GM19025 (cell line): ENCODE results near the gene CRY1.

ENCODE experiments used
- ATAC-seq: cut with Tn5 transposase; IDR thresholded peaks from one replicate; pipeline ENCODE4 v1.9.1; 2021; ENCODE audit warnings: mild to moderate bottlenecking, low read depth, moderate library complexity; ENCODE audit not compliant: unreplicated experiment

CRY1 gene

DNA sequence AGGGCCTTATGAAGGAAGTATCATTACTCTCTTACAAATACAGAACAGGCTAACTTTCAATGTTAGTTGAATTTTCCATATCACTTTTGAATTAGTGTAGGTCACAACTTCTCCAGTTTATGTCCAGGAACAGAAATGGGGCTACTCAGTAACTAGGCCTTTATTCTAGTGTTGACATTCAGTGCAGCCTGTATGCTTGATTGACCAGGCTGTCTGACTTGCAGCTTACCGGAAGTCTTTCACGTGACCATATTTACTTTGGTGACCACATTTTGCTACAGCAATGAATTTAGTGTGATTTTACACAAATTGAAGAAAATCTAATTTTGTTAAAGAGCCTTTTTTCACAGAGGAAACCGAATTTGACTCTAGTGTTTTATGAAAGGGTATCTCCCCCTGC is 118.8 kb downstream of the CRY1 start:
- no peak for ATAC-seq

GRCh38 chr12:106973545-106973944 is 119.8 kb downstream of the CRY1 start:
- ATAC-seq, result no peak

- no peak for ATAC-seq
Measured at GRCh38 chr12:106971065-106971464, 122.3 kb downstream of the CRY1 start.

- no peak for ATAC-seq
Measured at GRCh38 chr12:106964526-106964925, 128.8 kb downstream of the CRY1 start.

DNA sequence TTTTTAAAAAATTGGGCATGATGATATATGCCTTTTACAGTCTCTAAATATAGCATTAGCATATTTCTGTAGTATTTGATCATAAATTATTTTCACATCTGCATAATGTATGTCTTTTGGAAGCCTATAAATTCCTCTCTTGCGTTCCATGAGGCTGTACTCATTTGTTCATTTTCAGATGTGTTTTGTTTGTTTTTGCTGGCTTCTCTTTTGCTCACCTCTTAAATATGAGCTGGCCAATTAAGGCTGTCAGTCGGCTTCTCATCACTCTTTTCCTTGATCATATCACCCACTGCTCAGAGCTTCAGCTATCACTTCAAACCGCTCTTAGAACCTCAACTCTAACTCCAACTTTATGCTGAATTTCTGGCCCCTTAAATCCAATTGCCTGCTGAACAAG is 131.1 kb downstream of the CRY1 start:
- no peak for ATAC-seq

GRCh38 chr12:106960443-106960842 is 132.9 kb downstream of the CRY1 start:
- no peak for ATAC-seq

DNA sequence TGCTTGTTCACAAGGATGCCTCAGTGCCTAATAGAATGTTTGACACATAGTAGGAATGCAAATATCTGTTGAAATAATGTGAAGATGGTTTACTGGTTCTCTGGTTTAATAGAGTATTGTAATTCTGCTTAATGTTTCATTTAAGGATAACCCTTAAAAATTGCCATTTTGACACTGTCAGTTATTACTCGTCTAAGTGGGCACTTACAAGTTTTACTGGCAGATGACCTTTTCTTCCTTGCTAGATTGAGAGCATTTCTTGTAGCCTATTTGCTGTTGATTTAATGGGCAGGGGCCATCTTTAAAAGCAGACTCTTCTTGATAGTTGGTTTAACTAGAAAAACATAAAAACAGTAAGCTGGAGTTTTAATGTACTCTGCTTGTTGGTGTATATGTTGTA is 135.8 kb downstream of the CRY1 start:
- no peak for ATAC-seq

DNA sequence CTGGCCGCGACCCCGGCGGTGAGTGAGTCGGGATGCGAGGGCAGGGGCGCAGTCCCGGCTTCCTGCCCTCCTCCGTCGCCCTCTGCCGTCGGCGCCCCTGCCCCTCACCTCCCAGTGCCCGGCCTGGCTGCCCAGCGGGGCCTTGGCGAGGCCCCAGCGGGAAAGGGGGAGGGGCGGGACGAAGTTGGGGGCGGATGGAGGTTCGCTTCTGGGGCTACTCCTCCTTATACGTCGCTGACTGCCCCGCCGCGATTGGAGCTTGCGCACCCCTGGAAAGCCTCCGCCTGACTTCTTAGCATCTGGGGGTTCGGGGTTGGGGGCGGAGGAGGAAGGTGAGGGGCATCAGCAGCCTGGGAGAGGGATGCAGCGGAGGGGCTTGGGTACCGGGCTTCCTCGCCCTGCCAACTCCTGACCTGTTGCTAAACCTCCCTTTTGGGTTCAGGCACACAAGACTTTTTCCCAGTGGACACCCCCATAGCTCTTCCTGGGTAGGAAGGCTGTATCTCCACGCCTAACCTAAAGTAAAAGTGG is 137.2 kb downstream of the CRY1 start:
- peak; percentile 36 for ATAC-seq

DNA sequence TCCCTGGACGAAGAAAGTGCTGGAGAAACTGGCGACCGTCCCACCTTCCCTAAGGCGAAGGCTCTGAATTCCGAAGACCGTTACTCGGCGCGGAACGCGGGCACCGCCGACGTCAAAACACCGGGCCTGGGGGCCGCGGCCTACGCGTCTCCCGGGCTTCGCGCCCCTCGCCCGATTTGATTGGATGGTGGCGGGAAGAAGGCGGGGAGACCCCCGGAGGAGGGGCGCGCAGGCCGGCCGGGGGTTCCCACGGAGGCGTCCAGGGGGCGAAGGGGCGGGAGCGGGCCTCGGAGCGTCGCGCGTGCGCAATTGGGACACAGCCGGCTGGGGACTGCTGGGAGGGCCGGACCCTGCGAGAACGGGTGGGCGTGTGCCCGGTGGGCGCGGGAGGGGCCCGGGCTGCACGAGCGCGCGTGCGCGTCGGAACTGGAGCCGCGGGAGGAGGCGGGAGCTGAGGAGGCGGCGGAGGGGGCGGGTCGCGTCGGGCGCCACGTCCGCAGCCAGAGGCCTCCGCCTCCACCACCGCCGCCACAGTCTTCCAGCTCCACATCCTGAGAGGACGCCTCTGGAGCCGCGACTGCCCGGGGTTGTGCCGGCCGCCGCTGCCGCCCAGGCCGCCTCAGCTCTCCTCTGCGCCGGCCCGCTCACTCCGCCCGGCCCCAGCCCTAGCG is 137.8 kb downstream of the CRY1 start, which contains the start of gene TMEM263:
Gene TMEM263, plus strand, starts transcription at position 531 of the 671 bp plus-strand sequence. CDS start 11,210 bp downstream, outside the sequence.
- ATAC-seq, result peak; percentile 74

DNA sequence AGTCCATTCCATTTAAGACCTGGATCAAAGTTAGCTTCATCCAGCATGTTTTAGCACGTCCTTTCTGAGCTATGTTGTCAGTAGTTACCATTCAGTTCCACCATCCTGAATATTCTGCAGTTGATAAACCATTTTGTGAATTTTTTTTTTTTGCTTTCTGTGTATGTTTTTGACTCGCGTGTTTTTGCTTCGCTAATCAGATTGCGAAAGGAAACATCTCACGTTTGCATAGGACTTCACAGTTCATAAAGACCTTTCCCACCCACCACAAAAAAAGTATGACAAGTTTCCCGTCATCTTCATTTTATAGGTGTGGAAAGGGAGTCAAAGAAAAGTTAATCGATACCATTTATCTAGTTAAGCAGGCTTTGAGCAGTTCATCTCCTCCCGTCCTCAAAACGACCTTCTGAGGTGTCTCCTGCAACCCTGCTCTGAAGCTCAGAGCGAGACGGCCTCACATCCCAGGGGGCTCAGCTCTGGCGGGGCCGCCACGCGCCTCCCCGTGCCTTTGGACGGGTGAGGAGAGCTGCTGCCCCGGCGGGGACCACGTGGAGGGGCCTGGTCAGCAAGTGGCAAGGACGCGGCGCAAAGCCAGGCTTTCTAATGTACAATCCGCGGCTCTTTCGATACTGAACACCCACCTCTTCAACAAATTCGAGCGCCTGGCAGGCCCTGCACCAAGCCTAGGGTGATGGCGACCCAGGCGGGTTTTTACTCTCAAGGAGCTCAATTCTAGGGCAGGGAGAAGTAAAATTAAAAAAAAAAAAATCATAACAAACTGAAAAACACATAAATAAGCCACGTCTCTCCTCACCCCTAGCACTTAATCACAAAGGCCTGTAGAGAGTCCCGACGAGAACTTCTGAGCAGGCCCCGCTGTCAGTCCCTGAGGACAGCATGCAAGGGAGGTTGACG is 138.6 kb downstream of the CRY1 start:
- no peak for ATAC-seq

DNA sequence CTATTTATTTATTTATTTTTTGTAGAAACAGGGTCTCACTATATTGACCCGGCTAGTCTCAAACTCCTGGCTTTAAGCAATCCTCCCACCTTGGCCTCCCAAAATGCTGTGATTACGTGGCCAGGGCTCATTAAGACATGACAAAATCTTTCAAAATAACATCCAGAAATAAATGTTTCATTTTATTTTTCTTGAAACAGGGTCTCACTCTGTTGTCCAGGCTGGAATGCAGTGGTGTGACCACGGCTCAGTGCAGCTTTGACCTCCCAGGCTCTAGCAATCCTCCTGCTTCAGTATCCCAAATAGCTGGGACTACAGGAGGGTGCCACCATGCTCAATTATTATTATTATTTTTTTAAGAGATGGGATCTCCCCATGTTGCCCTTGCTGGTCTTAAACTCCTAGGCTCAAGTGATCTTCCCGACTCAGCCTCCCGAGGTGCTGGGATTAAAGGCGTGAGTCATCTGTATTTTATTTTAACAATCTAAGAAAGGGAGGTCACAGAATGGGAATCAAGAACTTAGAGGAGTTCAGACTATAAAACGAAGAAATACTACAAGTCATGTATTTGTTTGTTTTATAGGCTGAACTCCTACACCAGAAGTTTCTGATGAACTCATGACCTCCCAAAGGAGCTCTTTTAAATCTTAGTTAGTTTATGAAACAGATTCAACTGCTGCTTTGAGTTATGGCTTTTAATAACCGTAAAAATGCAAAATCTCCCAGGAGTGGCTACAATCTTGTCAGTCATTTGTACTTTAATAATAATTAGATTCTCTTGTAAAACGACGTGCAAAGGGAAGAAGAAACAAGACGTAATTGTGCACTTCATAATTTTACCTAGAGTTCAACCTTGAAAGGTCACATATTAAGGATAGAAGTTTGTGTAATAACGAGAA is 139.7 kb downstream of the CRY1 start:
- no peak for ATAC-seq

DNA sequence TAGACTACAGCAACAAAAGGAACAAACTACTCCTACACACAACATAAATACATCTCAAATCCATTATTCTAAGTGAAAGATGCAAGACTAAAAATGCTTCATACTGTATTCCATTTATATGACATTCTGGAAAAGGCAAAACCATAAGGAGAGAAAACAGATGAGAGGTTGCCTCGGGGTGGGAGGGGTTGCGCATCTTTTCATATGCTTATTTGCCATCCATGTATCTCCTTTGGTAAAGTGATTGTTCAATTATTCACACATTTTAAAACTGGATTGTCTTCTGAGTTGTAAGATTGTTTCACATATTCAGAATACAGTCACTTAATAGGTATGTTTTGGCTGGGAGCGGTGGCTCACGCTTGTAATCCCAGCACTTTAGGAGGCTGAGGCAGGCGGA is 142.8 kb downstream of the CRY1 start:
- ATAC-seq, result no peak

- ATAC-seq, result no peak
Measured at GRCh38 chr12:106947461-106947860, 145.9 kb downstream of the CRY1 start.

GRCh38 chr12:106945261-106945851 is 148.0 kb downstream of the CRY1 start:
- ATAC-seq, result no peak

GRCh38 chr12:106942775-106943174 is 150.6 kb downstream of the CRY1 start:
- no peak for ATAC-seq

- ATAC-seq, result no peak
Measured at GRCh38 chr12:106941481-106942156, 151.7 kb downstream of the CRY1 start.
